Mucosa of gallbladder (tissue), 1 donor: ENCODE data around the gene POLR3F. TPM values are rescaled to one million over a fixed set of nuclear protein-coding genes. Genes with fewer than 3 reads are reported as not detected.
"Not testable (repeated sequence)": the region's sequence is repeated elsewhere in the genome, so short reads cannot be mapped to it uniquely, and the experiment has no call there.

Experiments
- DNase-seq: peaks from one replicate; pipeline ENCODE4 v3.0.0-alpha.2; 2020; ENCODE audit warnings: low spot score
- total RNA-seq: library from RNA; stranded (reverse); gene quantifications from one replicate; pipeline ENCODE4 v1.2.1, GENCODE V29; 2021
- donor health status: DM: no; HTN: no; CAD: no.

Gene POLR3F
- total RNA-seq, 1 donor from 2014 or later: 6.2 TPM

DNA sequence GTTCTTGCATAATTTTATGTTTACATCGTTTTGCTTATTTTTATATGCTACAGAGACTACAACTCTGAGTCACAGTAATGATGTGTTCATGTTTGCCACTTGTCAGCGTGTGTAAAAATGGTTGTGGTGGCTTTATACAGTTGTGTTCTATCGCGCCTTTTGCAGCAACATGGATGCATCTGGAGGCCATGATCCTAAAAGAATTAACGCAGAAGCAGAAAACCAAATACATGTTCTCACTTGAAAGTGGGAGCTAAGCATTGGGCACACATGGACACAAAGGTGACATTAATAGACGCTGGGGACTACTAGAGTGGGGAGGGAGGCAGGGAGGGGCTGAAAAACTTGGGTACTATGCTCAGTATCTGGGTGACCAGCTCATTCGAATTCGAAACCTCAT, 39.6 kb downstream of the POLR3F start:
- DNase-seq: no peak

DNA sequence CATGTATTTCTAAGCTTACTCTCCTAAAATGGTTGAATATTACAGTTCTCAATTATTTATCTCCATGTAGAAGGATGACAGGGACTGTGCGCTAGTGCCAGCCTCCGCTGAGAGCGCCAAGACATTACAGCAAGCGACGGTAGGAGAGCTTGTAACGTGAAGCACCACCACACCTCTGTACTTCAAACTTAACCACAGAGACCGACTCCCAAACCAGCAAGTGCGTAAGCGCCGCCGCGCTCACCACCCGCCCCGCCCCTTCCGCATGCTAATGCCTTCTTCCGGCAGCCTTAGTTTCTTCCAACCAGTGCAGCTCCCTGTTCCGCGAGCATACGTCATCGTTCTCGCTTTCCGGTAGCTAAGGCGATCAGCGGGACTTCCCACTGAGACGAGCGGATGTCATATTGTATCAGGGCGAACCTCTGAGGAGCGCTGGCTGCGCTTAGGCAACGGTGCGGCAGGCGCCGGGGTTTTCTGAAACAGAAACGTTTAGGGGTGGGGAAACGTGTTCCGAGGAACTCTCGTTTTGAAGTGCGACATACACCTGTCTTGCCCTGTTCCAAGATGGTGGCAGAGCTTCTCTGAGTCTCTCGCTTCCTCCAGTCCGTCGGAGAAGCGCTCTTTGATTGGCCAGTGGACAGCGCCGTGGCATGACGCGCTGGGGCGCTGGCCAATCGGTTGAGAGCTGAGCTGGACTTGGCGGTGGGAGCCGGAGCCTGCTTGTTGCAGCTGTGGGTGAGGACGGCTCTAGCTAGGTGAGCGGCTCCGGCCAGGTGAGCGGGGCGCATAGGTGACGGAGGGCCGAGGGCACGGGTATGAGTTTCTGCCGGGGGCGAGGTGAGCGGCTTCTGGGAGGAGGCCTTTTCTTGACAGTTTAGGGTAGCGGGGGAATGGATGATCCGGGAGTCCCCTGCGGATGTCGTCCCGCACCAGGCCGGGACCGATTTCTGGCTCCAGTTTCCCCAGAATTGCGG, 40.3 kb downstream of the POLR3F start, which contains the start of gene SEC23B:
Gene SEC23B (plus strand): TSS at position 723 of the 974 bp plus-strand sequence. CDS start 2,896 bp downstream, outside the sequence.
- peak; percentile 97 for DNase-seq

DNA sequence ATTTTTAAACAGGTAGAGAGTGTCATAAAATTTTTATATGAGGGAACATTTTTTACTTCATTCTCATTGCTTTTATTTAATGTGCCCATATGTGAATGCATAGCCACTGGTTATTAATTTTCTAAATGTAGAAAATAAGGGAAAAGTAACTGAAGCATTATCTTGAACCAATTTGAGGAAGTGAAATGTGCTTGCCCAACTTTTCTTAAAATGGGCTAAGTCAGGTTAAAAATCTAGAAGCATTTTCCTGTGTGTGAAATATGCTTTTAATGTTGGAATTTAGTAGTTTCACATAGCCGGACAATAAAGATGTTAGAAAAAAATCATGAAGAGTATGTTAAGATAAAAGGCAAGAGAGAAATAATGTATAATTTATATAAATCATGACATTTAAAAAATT, 44.4 kb downstream of the POLR3F start:
- DNase-seq: no peak

DNA sequence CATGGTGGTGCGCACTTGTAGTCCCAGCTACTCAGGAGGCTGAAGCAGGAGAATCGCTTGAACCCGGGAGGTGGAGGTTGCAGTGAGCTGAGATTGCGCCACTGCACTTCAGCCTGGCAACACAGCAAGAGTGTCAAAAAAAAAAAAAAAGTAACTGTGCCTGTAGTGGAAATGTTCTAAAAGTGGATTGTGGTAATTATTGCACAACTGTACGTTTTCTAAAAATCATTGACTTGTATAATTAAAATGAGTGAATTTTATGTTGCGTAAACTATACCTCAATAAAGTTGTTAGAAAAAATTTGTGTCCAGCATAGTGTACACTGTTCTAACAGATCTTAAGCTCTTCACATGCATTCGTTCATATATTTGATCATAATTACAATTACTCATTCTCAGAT, 46.0 kb downstream of the POLR3F start:
- no peak for DNase-seq

DNA sequence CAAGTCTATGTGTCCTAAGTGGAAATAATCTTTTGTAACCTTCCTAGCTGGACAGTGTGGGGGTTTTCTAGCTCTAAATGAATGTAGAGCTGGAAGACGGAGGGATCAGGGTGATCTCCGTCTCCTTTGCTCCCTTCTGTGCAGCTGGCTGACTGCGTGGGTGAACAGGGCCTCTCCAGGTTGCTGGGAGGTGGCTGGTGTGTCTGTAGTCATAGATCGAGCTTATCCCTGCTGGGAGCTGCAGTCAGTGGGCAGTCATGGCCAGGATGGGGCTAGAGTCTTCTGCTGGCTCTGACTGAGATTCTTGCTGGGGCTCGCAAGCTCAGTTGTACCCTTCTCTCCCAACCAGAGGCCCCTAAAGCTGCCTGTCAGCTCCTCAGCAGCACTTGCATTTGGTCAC, 46.9 kb downstream of the POLR3F start:
- no peak for DNase-seq

DNA sequence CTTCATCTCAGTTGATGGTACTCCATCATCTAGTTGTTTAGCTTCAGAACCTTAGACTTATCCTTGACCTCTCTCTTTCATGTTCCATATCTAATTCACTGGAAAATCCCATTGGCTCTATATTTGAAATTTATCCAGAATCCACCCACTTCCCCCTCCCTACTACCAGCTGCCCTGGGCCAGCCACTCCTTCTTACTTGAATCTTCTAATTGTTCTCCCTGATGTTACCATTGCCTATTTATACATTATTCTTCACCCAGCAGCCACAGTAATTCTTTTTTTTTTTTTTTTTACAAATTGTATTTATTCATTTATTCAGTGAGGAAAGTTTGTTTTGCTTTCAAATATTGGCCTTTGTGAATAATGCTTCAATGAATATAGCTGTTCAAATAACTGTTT, 48.8 kb downstream of the POLR3F start:
- no peak for DNase-seq

DNA sequence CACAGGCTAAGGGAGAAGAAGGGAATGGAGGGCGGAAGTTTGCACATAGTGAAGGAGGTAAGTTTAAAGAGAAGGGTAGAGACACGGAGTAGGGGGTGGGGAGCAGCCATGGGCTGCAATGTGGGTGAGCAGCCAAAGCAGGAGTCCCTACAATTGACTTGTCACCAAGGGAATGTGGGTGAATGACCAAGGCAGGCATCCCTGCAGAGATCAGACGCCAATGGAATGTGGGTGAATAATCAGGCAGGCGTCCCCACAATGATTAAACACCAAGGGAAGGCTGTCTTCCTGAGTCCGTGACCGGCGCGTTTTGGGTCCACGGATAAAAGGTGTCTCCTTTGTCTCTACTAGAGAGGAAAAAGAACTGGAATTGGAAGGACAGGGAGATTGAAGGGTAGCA, 54.9 kb downstream of the POLR3F start:
- not testable (repeated sequence) for DNase-seq

DNA sequence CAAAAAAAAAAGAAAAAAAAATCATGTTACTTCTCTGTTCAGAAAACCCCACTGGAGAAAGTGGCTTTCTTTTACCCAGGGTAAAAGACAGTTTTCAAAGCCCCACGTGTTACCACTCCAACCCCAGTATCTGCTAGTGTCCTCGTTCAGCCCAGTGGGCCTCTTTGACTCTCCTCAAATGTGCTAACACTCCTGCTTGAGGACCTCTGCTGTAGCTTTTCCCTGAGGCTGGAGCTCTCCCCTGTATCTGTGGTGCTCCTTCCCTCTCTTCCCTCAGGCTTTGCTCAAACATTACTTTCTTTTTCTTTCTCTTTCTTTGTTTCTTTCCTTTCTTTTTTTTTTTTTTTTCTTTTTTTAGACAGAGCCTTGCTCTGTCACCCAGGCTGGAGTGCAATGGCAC, 55.9 kb downstream of the POLR3F start:
- no peak for DNase-seq

DNA sequence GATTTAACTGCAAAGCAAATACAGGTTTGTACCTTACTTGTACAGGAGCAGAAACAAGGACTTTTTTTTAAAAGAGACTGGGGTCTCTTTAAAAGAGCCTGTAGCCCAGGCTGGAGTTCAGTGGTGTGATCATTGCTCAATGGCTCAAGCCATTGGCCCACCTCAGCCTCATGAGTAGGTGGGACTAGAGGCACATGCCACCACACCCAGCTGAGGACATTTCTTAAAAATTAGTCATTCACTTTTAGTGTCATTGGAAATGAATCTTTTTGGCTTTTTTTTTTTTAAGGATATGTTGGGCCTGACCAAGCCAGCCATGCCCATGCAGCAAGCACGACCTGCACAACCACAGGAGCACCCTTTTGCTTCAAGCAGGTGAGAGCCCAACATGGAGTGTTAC, 57.5 kb downstream of the POLR3F start:
- no peak for DNase-seq

DNA sequence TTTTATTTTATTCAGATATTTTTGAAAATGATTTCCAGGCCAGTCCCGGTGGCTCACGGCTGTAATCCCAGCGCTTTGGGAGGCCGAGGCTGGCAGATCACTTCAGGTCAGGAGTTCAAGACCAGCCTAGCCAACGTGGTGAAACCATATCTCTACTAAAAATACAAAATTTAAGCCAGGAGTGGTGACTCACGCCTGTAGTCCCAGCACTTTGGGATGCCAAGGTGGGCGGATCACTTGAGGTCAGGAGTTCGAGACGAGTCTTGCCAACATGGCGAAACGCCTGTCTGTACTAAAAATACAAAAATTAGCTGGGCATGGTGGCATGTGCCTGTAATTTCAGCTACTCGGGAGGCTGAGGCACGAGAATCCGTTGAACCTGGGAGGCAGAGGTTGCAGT, 59.6 kb downstream of the POLR3F start:
- DNase-seq: not testable (repeated sequence)

DNA sequence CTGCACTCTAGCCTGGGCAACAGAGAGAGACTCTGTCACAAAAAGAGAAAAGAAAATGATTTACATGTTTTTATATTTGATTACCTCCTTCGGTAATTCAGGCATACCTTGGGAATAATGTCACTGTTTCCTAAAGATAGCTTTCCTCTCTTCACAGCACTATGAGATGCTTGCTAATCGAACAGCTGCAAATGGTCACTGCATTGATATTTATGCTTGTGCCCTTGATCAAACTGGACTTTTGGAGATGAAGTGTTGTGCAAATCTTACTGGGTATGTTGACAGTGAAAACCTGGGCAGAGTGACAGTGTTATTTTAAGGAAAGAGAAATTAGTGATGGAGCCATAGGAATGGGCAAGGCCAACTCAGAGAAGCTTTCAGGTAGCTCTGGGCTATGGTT, 60.1 kb downstream of the POLR3F start:
- DNase-seq: no peak

DNA sequence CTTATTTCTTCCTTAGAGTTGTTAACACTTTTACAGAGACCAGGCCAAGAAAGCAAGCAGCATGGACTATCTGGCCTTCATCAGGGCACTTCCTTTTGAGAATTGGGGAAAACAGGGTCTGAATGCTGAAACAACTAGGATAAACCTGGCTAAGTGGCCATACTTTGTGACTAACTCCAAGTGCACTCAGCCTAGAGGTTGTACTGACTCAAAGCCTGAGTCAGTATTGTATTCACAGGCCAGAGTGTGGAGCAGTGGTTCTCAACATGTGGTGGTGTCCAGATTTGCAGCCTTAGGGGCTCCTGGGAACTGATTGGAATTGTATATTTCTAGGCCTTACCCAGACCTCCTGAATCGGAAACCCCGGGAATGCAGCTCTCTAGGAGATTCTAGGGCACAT, 60.6 kb downstream of the POLR3F start:
- DNase-seq: no peak

DNA sequence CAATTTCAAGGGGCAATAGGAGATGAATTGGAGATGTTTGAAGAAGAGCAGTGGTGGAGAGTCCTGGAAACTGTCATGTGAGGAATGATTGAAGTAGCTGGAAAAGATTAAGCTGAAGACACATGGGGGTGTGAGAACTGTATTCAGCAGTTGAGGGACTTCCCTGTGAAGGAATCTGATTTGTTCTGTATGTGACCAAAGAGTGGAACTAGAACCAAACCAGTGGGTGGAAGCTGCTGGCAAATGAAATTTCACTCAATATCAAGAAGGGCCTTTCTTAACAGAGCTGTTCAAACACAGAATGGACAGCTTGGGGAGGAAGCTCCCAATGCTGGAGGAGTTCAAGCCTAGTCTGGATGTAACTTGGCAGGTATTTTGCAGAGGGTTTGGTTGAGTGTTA, 61.9 kb downstream of the POLR3F start:
- DNase-seq: no peak

DNA sequence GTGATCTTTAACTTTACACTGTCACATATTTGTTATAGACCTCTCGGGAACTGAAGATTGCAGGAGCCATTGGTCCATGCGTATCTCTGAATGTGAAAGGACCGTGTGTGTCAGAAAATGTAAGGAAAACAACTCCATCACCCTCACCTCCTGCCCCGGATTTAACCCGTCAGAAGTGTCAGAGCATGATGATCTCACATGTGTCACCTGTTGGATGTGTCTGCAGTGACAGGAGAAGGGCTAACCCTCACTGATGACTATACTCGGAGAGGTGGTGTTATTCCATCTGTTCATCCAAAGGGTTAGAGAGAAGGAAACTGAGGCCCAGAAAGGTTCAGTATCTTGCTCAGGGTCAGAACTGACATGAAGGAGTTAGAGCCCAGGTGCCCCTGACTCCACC, 65.4 kb downstream of the POLR3F start:
- DNase-seq: no peak

DNA sequence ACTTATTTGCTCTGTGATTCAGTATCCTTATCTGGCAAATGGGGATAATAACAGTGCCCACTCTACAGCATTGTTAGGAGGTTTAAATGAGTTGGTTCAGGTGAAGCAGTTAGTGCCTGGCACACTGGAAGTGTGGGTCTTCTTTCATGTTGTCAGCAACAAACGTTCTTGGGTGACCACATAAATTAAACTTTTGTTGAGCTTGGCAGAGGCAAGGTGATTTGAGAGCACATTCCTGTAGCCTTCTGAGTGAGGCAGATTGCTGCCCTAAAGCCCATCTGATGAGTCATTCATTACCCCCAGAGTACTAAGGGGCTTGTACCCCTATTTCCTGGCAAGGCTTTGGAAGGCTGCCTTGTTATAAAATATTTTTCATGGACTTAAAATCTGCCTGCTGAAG, 66.3 kb downstream of the POLR3F start:
- DNase-seq: no peak

DNA sequence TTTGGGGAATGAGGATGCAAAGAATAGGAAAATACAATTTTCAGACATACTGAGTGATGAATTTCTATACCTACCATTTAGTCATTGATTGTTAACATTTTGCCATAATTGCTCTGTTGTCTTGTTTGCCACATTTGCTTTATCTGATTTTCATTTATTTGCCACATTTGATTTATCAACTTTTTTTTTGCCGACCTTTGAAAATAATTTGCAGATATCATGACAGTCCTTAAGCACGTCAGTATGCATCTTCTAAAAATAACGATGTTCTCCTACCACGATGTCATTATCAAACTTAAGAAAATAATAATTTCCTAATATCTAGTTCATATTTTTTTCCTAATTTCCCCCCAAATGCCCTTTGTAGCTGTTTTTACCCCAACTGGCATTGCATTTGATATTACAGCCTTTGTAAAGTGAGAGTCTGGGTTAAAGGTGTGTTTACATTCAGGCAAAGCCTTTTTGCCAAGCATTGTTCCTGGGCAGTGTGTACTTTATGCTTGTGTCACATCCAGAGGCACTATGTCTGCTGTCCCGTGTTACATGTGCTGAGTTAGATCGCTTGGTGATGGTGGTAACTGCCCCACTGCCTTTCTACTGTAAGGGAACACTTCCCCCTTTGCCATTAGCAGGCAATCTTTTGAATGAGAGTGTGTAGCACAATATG, 66.9 kb downstream of the POLR3F start:
- DNase-seq: peak; percentile 20

Other genes starting within 250 kb of the POLR3F start
- gene ZNF133, start 178.9 kb upstream of the POLR3F start, total RNA-seq: 12.7 TPM
- gene DZANK1, start 360 bp upstream of the POLR3F start, total RNA-seq: 3.3 TPM
- 20.2 TPM for gene RBBP9, start 29.8 kb downstream of the POLR3F start, total RNA-seq
- gene SEC23B, start 40.5 kb downstream of the POLR3F start, total RNA-seq: 69.3 TPM
- gene SMIM26, start 100.0 kb downstream of the POLR3F start, total RNA-seq: 65.2 TPM
- 12.2 TPM for gene DTD1, start 120.7 kb downstream of the POLR3F start, total RNA-seq